Femur (tissue), 1 donor: ENCODE results near the gene VAMP5.
"Not testable (repeated sequence)": the region's sequence is repeated elsewhere in the genome, so short reads cannot be mapped to it uniquely, and the experiment has no call there.

Experiments
- DNase-seq: peaks from one replicate; pipeline ENCODE4 v3.0.0-alpha.2; 2017

Gene VAMP5

DNA sequence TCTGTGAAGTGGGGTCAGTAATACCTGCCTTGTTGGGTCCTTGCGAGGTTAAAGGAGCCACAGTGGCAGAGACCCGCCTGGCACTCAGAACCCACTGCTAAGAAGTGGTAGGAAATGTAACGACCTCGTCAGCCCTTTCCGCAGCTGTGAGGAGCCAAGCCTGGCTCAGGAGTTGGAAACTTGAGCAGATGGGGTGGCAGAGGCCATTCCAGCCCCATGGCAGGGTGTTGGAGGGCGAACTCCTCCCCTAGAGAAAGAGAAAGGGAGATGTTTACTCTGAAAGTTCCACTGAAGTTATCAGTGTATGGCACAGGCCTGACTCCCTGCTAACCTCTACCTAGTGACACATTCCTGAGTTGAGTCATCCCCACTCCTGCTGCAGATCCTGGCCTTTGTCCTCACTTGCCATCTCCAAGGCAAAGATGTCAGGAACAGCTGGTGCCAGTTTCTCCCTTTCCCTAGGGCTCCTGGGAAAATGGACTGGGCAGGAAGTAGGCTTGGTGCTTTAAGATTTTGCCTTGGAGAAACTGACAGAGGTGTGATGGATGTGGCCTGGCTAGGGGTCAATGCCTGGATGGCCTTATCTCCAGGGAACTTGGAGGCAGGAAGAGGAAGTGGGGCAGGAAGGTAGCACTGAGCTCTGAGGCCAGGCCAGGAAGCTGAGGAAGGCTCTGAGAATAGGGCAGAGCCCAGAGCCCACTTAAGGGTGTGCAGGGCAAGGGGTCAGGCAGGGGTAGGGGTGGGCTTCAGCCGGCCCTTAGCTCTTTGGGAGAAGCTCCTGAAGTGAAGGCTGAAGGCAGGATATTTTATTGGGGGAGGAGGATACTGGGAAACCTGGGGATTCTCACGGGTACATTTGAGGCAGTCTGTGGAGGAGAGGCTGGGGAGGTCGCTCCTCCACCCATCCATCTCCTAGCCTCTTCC lies 888 bp downstream of the VAMP5 start:
- peak; percentile 57 for DNase-seq

DNA sequence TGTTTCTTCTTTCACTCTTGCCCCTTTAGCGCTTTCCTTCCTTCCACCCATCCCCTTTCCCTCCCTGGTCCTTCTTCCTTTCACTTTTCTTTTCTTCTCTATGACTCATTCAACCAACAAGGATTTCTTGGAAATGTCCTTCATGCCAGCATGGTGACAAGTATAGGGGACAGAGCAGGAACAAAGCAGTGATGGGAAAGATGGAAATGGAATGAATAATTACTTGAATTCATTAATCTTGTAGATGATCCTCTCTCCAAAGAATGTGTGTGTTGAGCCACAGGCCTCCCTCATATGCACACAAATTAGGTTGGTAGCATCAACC lies 1.5 kb downstream of the VAMP5 start:
- no peak for DNase-seq

- DNase-seq: no peak
Measured at GRCh38 chr2:85588236-85588635, 4.0 kb downstream of the VAMP5 start.

DNA sequence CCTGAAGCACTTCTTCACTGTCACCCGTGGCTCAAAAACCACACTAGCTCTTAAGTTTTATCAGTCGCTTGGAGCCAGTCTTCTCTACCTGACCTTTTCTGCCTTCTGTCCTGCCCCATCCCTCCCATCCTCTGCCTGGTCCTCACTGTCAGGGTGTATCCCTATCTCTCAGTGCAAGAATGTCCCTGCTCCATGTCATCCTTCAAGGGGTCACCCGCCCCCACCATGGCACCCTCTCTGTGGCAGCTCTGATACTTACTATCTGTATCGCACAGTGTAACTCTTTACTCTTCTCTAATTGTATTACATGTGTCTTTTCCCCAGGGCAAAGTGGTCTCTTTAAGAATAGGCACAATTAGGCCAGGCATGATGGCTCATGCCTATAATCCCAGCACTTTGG lies 4.4 kb downstream of the VAMP5 start:
- no peak for DNase-seq

DNA sequence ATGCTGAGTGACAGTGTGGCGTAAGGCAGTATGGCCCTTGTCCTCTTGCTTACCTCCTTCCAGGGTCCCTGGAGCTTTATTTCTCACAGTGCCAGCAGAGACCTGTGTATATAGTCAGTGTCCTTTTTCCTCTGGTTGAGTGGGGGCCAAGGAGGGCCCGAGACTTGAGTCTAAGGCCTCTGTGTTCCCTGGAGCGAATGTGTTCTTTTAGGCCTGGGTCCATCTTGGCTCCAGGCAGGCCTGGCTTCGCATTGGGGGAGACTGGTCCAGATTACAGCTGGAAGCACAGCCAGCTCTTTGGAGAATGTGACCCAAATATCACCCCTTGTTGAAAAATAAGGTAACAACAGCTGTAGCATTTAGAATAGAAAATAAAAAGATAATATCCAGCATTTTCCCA lies 5.0 kb downstream of the VAMP5 start:
- no peak for DNase-seq

- DNase-seq: no peak
Measured at GRCh38 chr2:85589982-85590791, 6.0 kb downstream of the VAMP5 start.

- DNase-seq: no peak
Measured at GRCh38 chr2:85590950-85591349, 6.7 kb downstream of the VAMP5 start.

GRCh38 chr2:85591563-85591962 lies 7.3 kb downstream of the VAMP5 start:
- no peak for DNase-seq

GRCh38 chr2:85592299-85592698 lies 8.1 kb downstream of the VAMP5 start:
- not testable (repeated sequence) for DNase-seq

DNA sequence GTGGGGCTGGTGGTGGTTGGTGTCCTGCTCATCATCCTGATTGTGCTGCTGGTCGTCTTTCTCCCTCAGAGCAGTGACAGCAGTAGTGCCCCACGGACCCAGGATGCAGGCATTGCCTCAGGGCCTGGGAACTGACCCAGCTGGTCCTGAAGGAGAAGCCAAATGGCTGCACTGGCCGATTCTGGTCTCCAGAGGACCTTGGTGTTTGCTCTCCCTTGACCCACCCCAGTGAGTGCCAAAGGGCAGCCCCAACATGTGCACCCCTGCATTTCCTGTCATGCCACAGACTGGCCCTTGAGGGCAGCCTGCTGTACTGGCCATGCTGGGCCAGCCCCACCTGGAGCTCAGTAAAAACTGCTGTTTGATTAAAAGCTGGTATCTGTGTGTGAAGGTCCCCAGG lies 8.8 kb downstream of the VAMP5 start:
- DNase-seq: no peak

- DNase-seq: no peak
Measured at GRCh38 chr2:85594715-85595300, 10.6 kb downstream of the VAMP5 start.

GRCh38 chr2:85595301-85596025 lies 11.2 kb downstream of the VAMP5 start, which contains the start of gene RNF181:
Gene RNF181 (plus strand): TSS chr2:85595745. CDS start chr2:85595764, 19 bp downstream.
- peak; percentile 98 for DNase-seq

DNA sequence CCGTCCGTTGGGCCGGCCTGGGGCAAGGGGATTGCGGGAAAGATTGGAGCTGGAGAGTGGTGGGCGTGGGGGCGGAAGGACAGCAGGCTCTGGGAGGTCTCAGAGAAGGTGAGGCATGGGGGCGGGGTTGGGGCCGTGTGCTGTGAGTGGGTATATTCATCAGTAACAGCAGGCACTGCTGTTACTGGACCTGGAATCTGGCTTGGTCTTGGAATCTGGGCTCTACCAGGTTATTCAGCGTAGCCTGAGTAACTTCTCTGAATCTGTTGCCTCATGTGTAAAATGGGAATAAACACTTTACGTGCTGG lies 11.7 kb downstream of the VAMP5 start:
- DNase-seq: no peak

GRCh38 chr2:85596486-85597143 lies 12.4 kb downstream of the VAMP5 start:
- no peak for DNase-seq

GRCh38 chr2:85597241-85597640 lies 13.0 kb downstream of the VAMP5 start:
- DNase-seq: no peak

DNA sequence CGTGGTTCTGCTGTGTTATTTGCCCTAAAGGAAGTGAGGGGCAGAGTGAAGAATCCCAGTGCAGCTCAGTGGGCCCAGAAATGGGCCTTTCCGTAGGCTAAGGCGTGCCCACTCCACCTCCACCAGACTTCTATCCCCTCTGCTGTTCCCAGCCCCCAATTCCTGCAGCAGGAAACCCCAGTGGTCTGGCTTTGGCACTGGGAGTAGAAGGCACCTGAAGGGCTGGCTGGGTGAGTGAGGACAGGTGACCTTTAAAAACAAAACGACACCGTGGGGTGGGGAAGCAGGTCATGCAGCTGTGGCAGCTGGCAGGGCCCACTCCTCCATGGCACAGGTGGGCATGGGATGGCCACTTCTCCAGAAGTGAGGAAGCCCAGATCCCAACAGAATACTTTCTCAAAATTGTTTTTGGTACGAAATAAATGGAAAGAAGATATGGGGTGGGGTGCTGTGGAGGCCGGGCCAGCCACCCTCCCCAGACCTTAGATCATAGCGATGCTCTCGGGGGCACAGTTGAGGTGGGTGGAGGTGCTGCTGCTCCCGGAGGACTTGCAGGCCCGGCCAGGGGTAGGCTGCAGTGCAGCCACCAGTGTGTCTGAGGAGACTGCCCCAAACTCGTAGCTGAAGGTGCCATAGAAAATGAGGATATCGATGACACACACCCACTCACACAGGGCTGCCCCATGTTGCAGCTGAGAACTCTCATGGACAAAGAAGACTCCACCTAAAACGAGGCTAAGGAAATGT lies 14.5 kb downstream of the VAMP5 start:
- DNase-seq: no peak

GRCh38 chr2:85599468-85600234 lies 15.4 kb downstream of the VAMP5 start:
- no peak for DNase-seq

- no peak for DNase-seq
Measured at GRCh38 chr2:85600235-85600575, 16.0 kb downstream of the VAMP5 start.

DNA sequence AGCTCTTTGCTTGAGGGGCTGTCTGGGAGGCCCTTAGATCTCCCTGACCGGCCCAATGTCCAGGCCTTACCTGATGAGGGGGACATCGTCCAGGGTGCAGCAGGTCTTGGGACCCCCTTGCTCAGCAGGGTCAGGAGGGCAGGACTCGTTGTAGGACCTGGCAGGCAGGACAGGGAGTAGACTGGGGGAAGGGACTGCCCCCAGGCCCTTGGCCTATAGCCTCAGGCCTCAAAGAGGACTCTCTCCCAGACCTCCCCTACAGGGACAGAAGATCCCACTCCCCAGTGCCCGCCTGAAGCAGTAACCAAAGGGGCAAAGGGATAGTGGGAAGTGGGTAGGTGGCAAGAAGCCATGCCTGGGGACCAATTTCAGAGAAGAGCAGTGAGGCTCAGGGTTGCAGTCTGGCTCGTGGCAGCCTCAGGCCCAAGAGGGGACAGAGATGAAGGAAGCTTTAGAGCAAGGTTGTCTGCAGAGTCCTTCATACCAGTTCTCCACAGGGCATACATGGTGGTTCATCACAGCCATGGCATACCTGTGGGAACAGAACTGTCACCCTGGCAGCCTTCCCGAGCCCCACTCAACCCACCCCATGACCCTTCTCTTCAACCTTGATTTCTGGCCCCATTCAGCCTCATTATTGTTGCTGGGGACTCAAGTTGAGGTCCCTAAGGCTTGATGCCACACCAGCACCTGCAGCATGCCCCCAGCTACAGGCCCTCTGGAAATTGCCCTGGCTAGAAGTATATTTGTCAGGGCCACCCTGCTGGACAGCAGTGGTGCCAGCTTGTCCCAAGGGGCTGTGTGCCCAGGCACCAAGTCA lies 16.9 kb downstream of the VAMP5 start:
- no peak for DNase-seq
